ENCODE measurements around the gene BANK1. TPM values are rescaled to one million over a fixed set of nuclear protein-coding genes. Genes with fewer than 3 reads are reported as not detected.

The BANK1 gene
- total RNA-seq, 1 donor from 2014 or later: 0.87 TPM

GRCh38 chr4:102042871-102043802 is 252.6 kb downstream of the BANK1 start:
- no peak for TF ChIP-seq CTCF (IDR thresholded peaks at IDR 0.05; ENCODE audit: unreplicated experiment)
- Mint-ChIP-seq H3K4me1 (peaks cover 10% of the 10 kb centered on the region), H3K27ac (no peak overlapping the region), H3K36me3 (no peaks in the 10 kb centered on the region), H3K4me3 (no peak overlapping the region), H3K27me3 (ENCODE audit: low read depth) (no peaks in the 10 kb centered on the region), H3K9me3 (no peaks in the 10 kb centered on the region)
- no peak for DNase-seq (ENCODE audit: low spot score in 2 of 2, unreplicated experiment in 2 of 2)

- Mint-ChIP-seq H3K36me3 (no peaks in the 10 kb centered on the region), H3K27me3 (ENCODE audit: low read depth) (no peaks in the 10 kb centered on the region), H3K9me3 (peaks cover 13% of the 10 kb centered on the region), H3K27ac (no peak overlapping the region), H3K4me1 (peaks cover 4% of the 10 kb centered on the region), H3K4me3 (no peak overlapping the region)
- no peak for DNase-seq (ENCODE audit: low spot score in 2 of 2, unreplicated experiment in 2 of 2)
- TF ChIP-seq CTCF (IDR thresholded peaks at IDR 0.05; ENCODE audit: unreplicated experiment): no peak
These were observed 257.1 kb downstream of the BANK1 start for GRCh38 chr4:102047616-102048015.

- H3K36me3 Mint-ChIP-seq: no peaks in the 10 kb centered on the region
- DNase-seq (ENCODE audit: low spot score in 2 of 2, unreplicated experiment in 2 of 2): no peak
- H3K27ac Mint-ChIP-seq: no peak overlapping the region
- no peaks in the 10 kb centered on the region for H3K9me3 Mint-ChIP-seq
- H3K4me3 Mint-ChIP-seq: no peak overlapping the region
- H3K4me1 Mint-ChIP-seq: no peaks in the 10 kb centered on the region
- no peaks in the 10 kb centered on the region for H3K27me3 Mint-ChIP-seq (ENCODE audit: low read depth)
- peak; percentile 21 for TF ChIP-seq CTCF (IDR thresholded peaks at IDR 0.05; ENCODE audit: unreplicated experiment)
These were observed 265.3 kb downstream of the BANK1 start for GRCh38 chr4:102055805-102056204.

GRCh38 chr4:102057122-102057521 is 266.6 kb downstream of the BANK1 start:
- Mint-ChIP-seq H3K27ac (no peak overlapping the region), H3K9me3 (no peaks in the 10 kb centered on the region), H3K27me3 (ENCODE audit: low read depth) (no peaks in the 10 kb centered on the region), H3K4me1 (no peaks in the 10 kb centered on the region), H3K36me3 (no peaks in the 10 kb centered on the region), H3K4me3 (no peak overlapping the region)
- TF ChIP-seq CTCF (IDR thresholded peaks at IDR 0.05; ENCODE audit: unreplicated experiment): no peak
- DNase-seq (ENCODE audit: low spot score in 2 of 2, unreplicated experiment in 2 of 2): no peak

- no peak for TF ChIP-seq CTCF (IDR thresholded peaks at IDR 0.05; ENCODE audit: unreplicated experiment)
- DNase-seq (ENCODE audit: low spot score in 2 of 2, unreplicated experiment in 2 of 2): no peak
- no peaks in the 10 kb centered on the region for H3K4me1 Mint-ChIP-seq
- H3K27ac Mint-ChIP-seq: no peak overlapping the region
- H3K36me3 Mint-ChIP-seq: no peaks in the 10 kb centered on the region
- H3K27me3 Mint-ChIP-seq (ENCODE audit: low read depth): no peaks in the 10 kb centered on the region
- no peaks in the 10 kb centered on the region for H3K9me3 Mint-ChIP-seq
- no peak overlapping the region for H3K4me3 Mint-ChIP-seq
These were observed 270.6 kb downstream of the BANK1 start for GRCh38 chr4:102061133-102061532.
